RKO (cell line): ENCODE measurements around the gene BHLHE40.

Experiments
- DNase-seq: peaks from one replicate; pipeline ENCODE4 v3.0.0-alpha.2; 2016; ENCODE audit warnings: low spot score

Gene BHLHE40

DNA sequence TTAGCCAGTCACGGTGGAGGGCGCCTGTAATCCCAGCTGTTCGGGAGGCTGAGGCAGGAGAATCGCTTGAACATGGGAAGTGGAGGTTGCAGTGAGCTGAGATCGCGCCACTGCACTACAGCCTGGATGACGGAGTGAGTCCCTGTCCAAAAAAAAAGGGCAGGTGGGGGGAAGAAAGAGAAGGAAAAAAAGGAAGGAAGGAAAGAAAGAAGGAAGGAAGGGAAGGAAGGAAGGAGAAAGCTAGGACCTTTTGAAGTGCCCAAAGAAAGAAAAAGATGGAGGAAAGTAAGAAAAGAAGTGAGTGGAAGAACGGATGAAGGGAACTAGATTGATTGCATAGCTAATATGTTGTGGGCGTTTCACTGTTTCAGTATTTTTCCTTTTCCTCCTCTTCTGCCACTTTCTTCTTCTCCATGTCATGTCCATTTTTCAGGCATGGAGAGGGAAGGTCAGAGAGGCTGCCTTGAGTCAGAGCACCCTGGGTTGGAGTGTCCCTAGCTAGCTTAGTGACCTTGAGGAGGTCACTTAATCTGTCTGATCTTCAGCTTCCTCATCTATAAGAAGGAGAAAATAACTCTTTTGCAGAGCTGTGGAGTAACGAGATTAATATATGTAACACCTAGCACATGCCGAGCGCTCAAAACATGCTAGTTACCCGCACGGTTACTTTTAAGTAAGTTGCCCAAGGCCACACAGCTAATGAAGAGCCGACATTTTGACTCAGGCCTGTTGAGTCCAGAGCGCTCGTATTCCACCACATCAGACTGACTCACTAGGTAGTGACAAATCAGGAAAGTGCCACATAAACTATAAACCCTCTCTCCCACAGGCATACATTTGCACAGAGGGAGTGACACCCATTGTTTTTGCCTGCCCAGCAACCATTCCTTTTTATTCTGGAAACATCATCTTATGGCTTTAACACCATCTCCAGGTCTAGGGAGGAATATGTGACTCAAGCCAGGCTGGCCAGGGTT is 42.2 kb downstream of the BHLHE40 start:
- DNase-seq: peak; percentile 96

DNA sequence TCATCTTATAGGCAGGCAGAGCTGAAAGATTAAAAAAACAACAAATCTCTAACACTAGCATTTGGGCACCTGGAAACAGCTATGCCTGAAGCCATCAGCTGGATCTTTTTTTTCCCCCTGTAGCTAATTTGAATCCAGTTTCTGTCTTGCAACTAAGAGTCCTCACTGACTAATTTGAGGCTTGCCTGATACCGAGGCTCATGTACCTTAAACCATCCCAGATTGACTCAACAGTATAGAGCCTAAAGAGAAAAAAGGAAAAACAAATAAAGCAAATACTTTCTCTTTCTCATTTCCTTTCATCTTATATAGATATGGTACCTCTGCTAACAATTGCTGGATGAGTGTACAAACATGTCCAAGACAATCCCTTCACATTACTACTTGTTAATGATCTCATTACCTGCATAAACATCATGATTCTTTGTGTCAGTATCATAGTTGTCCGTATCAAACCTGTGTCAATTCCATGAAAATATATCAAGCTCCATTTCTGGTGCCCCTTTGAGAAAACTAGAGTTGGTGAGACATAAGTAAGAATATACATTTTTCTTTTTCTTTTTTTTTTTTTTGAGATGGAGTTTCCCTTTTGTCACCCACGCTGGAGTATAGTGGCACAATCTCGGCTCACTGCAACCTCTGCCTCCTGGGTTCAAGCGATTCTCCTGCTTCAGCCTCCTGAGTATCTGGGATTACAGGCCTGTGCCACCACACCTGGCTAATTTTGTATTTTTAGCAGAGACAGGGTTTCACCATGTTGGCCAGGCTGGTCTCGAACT is 43.1 kb downstream of the BHLHE40 start:
- peak; percentile 35 for DNase-seq

DNA sequence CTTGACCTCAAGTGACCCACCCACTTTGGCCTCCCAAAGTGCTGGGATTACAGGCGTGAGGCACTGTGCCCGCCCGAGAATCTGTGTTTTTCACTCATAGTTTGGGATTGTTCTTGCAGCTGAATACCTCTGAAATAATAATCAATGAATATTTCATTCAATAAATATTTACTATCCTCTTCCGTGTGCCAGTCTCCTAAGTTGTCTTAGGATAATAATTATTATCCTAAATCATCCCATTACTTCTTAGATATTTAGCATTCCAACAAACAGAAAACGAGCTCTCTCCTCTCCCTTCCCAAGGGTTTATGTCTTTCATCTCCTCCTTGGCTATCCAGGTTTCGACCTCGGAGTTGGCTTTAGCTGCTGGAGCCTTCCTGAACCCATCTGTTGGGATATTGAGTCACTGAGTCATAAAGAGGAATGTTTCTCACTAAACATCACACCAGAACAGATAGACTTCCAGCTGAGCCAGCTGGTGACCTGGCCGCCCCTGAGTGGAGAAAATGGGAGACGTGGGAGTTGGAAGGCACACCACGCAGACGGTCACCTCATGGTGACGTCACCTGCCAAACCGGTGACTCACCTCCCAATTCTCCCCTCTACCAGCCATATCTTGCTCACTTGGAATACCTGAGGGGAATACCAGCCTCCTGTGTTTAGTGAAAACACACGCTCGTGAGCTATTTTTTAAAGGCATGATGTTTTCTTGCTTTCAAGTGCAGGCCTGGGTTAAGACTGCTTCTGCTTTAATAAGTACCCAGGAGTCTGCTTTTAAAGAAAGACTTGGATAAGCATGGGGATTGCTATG is 43.9 kb downstream of the BHLHE40 start:
- peak; percentile 99 for DNase-seq

DNA sequence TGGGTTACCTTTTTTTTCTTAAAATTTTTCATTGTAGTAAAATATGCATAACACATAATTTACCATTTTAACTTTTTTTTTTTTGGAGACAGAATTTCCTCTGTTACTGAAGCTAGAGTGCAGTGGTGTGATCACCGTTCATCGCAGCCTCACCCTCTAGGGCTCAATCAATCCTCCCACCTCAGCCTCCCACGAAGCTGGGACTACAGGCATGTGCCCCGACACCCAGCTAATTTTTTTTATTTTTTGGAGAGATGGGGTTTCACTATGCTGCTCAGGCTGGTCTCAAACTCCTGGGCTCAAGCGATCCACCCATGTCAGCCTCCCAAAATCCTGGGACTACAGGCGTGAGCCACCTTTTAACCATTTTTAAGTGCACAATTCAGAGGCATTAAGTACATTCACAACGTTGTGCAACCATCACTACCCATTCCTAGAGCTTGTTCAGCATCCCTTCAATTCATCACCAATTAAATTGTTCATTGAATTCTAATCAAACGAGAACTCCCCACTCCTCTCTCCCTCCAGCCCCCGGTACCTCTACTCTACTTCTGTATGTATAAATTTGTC is 44.6 kb downstream of the BHLHE40 start:
- no peak for DNase-seq

DNA sequence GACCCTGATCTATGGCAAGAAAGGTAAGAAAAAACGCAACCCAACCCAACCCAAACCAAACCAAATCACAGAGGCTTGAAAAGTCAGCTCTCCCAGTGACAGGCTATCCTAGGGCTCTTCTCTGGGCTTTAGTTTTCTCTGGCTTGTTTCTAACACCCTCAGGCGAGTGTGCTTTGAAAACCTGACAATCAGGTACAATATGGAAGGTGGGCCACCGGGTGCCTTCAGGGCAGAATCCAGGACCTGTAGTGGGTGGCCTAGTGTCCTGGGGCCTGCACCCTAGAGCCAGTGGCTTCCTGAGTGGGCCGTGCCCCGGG is 46.8 kb downstream of the BHLHE40 start:
- no peak for DNase-seq

DNA sequence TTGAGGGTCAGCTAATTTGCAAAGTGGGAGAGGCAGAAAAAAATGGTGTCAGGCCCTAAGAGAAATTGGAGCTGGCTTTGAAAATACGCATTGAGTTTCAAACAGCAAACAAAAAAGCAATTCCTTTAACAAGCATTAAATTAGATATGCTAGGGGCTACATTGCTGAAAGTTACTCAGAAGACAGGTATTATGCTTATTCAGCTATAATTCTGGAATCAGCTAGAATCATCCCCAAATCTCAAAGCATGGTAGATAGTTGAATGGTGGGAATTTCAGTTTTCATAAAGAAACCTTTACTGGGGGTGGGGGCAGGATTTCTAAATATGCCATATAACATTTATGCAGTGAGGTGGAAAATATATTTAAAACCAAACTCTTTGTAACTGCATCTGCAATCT is 50.5 kb downstream of the BHLHE40 start:
- DNase-seq: no peak

DNA sequence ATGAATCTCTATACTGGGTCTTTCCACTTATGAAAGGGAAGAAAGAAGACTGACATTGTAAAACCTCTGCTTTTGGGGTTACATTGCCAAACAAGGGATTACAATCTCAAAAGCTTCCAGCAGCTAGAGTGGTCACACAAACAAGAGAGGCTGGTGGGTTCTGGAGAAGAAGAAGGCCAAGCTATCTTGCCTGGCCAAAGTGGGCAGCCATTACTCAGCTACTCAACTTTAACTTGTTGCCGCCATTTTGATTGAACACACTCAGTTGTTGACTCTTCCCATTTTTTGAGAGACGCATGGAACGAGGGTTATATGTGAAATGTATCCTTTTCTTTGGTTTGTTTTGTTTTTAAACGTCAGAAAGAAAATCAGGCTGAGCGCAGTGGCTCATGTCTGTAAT is 50.9 kb downstream of the BHLHE40 start:
- DNase-seq: no peak

DNA sequence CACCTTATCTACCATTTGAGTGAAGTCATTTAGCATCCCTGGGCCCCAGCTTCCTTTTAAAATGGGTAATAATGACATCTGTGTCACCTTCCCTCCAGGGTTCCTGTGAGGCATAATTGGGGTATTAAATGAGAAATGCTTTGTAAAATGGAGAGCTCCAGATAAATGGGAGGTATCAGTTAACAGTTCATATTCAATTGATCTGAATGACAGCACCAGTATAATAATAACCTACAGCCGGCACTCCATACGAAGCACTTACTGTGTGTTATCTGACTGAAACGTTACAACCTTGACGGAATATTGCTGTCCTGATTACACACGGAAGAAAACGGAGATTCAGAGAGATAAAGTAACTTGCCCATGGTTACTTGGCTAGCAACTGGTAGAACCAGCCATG is 53.6 kb downstream of the BHLHE40 start:
- DNase-seq: no peak
